HG02840 (cell line): ENCODE data around the gene SCFD2.

ENCODE experiments used
- ATAC-seq: cut with Tn5 transposase; IDR thresholded peaks from one replicate; pipeline ENCODE4 v1.9.1; 2021; ENCODE audit warnings: mild to moderate bottlenecking, moderate library complexity, moderate number of reproducible peaks; ENCODE audit not compliant: unreplicated experiment, low FRiP score

Gene SCFD2

GRCh38 chr4:52911684-52912294 is 454.1 kb downstream of the SCFD2 start:
- ATAC-seq, result peak; percentile 57

GRCh38 chr4:52910115-52910514 is 455.7 kb downstream of the SCFD2 start:
- ATAC-seq, result no peak

- no peak for ATAC-seq
These were observed 458.4 kb downstream of the SCFD2 start for GRCh38 chr4:52907510-52907909.

GRCh38 chr4:52904421-52904820 is 461.4 kb downstream of the SCFD2 start:
- no peak for ATAC-seq

GRCh38 chr4:52903273-52903672 is 462.6 kb downstream of the SCFD2 start:
- ATAC-seq, result no peak

- no peak for ATAC-seq
These were observed 471.4 kb downstream of the SCFD2 start for GRCh38 chr4:52894443-52894842.

- no peak for ATAC-seq
These were observed 473.0 kb downstream of the SCFD2 start for GRCh38 chr4:52892880-52893279.

- no peak for ATAC-seq
These were observed 474.1 kb downstream of the SCFD2 start for GRCh38 chr4:52891743-52892142.

- no peak for ATAC-seq
These were observed 475.4 kb downstream of the SCFD2 start for GRCh38 chr4:52890521-52890791.

GRCh38 chr4:52889778-52890520 is 475.9 kb downstream of the SCFD2 start:
- ATAC-seq, result no peak

- no peak for ATAC-seq
These were observed 476.5 kb downstream of the SCFD2 start for GRCh38 chr4:52889354-52889753.

- no peak for ATAC-seq
These were observed 480.9 kb downstream of the SCFD2 start for GRCh38 chr4:52884994-52885393.

GRCh38 chr4:52883707-52884669 is 481.9 kb downstream of the SCFD2 start:
- no peak for ATAC-seq

GRCh38 chr4:52883183-52883621 is 482.7 kb downstream of the SCFD2 start:
- no peak for ATAC-seq

GRCh38 chr4:52880994-52881393 is 484.9 kb downstream of the SCFD2 start:
- ATAC-seq, result no peak

GRCh38 chr4:52879471-52879870 is 486.4 kb downstream of the SCFD2 start:
- ATAC-seq, result no peak

- ATAC-seq, result no peak
These were observed 488.2 kb downstream of the SCFD2 start for GRCh38 chr4:52877694-52878093.

GRCh38 chr4:52877036-52877435 is 488.8 kb downstream of the SCFD2 start:
- ATAC-seq, result no peak

GRCh38 chr4:52876069-52876468 is 489.8 kb downstream of the SCFD2 start:
- ATAC-seq, result no peak

- ATAC-seq, result no peak
These were observed 490.9 kb downstream of the SCFD2 start for GRCh38 chr4:52874948-52875347.

- ATAC-seq, result no peak
These were observed 492.0 kb downstream of the SCFD2 start for GRCh38 chr4:52873861-52874343.
